ENCODE measurements around the gene MIX23.
"Not testable (repeated sequence)": the region's sequence is repeated elsewhere in the genome, so short reads cannot be mapped to it uniquely, and the experiment has no call there.

The MIX23 gene

GRCh38 chr3:122392868-122393844 is 10.1 kb upstream of the MIX23 start:
- no peak for DNase-seq (ENCODE audit: low read depth in 4 of 4, low spot score in 1 of 4)

GRCh38 chr3:122391681-122392446 is 8.8 kb upstream of the MIX23 start:
- no peak for DNase-seq (ENCODE audit: low read depth in 4 of 4, low spot score in 1 of 4)

- no peak for DNase-seq (ENCODE audit: low read depth in 4 of 4, low spot score in 1 of 4)
These were observed 7.6 kb upstream of the MIX23 start for GRCh38 chr3:122390665-122391064.

- no peak for DNase-seq (ENCODE audit: low read depth in 4 of 4, low spot score in 1 of 4)
These were observed 6.9 kb upstream of the MIX23 start for GRCh38 chr3:122389892-122390291.

- DNase-seq (ENCODE audit: low read depth in 4 of 4, low spot score in 1 of 4): no peak
These were observed 6.2 kb upstream of the MIX23 start for GRCh38 chr3:122389197-122389596.

GRCh38 chr3:122387709-122388108 is 4.7 kb upstream of the MIX23 start:
- no peak for DNase-seq (ENCODE audit: low read depth in 4 of 4, low spot score in 1 of 4)

- peak; percentile 73 to 89 (median 84) for DNase-seq (ENCODE audit: low read depth in 4 of 4, low spot score in 1 of 4)
These were observed 1.0 kb upstream of the MIX23 start, which contains the start of gene FAM162A for GRCh38 chr3:122383771-122384697. Gene FAM162A, plus strand, starts transcription at chr3:122384182. Its CDS starts 84 bp downstream, at chr3:122384266.

- no peak for DNase-seq (ENCODE audit: low read depth in 4 of 4, low spot score in 1 of 4)
These were observed 5.1 kb downstream of the MIX23 start for GRCh38 chr3:122377975-122378374.

- DNase-seq (ENCODE audit: low read depth in 4 of 4, low spot score in 1 of 4): no peak
These were observed 9.0 kb downstream of the MIX23 start for GRCh38 chr3:122374034-122374433.

- no peak for DNase-seq (ENCODE audit: low read depth in 4 of 4, low spot score in 1 of 4)
These were observed 16.7 kb downstream of the MIX23 start for GRCh38 chr3:122366379-122366749.

GRCh38 chr3:122365582-122366378 is 17.3 kb downstream of the MIX23 start:
- not testable (repeated sequence) for DNase-seq (ENCODE audit: low read depth in 4 of 4, low spot score in 1 of 4)

GRCh38 chr3:122365073-122365472 is 18.0 kb downstream of the MIX23 start:
- DNase-seq (ENCODE audit: low read depth in 4 of 4, low spot score in 1 of 4): no peak

GRCh38 chr3:122364490-122364889 is 18.5 kb downstream of the MIX23 start:
- DNase-seq (ENCODE audit: low read depth in 4 of 4, low spot score in 1 of 4): no peak

GRCh38 chr3:122362026-122362425 is 21.0 kb downstream of the MIX23 start:
- no peak for DNase-seq (ENCODE audit: low read depth in 4 of 4, low spot score in 1 of 4)

- DNase-seq (ENCODE audit: low read depth in 4 of 4, low spot score in 1 of 4): no peak
These were observed 24.4 kb downstream of the MIX23 start for GRCh38 chr3:122358703-122359032.

- DNase-seq (ENCODE audit: low read depth in 4 of 4, low spot score in 1 of 4): no peak
These were observed 25.0 kb downstream of the MIX23 start for GRCh38 chr3:122357828-122358702.

GRCh38 chr3:122356402-122356801 is 26.6 kb downstream of the MIX23 start:
- DNase-seq (ENCODE audit: low read depth in 4 of 4, low spot score in 1 of 4): no peak

- no peak for DNase-seq (ENCODE audit: low read depth in 4 of 4, low spot score in 1 of 4)
These were observed 27.4 kb downstream of the MIX23 start for GRCh38 chr3:122355612-122356011.

GRCh38 chr3:122353893-122354401 is 29.1 kb downstream of the MIX23 start:
- DNase-seq (ENCODE audit: low read depth in 4 of 4, low spot score in 1 of 4): no peak
